GM19455 (cell line): ENCODE data around the gene SYCP2L.
A peak's percentile ranks its signal among the peaks of the same experiment; 100 is the strongest.
"Not testable (repeated sequence)": the region's sequence is repeated elsewhere in the genome, so short reads cannot be mapped to it uniquely, and the experiment has no call there.

Source experiments
- ATAC-seq: cut with Tn5 transposase; IDR thresholded peaks from one replicate; pipeline ENCODE4 v1.9.1; 2021; ENCODE audit not compliant: unreplicated experiment

The SYCP2L gene

DNA sequence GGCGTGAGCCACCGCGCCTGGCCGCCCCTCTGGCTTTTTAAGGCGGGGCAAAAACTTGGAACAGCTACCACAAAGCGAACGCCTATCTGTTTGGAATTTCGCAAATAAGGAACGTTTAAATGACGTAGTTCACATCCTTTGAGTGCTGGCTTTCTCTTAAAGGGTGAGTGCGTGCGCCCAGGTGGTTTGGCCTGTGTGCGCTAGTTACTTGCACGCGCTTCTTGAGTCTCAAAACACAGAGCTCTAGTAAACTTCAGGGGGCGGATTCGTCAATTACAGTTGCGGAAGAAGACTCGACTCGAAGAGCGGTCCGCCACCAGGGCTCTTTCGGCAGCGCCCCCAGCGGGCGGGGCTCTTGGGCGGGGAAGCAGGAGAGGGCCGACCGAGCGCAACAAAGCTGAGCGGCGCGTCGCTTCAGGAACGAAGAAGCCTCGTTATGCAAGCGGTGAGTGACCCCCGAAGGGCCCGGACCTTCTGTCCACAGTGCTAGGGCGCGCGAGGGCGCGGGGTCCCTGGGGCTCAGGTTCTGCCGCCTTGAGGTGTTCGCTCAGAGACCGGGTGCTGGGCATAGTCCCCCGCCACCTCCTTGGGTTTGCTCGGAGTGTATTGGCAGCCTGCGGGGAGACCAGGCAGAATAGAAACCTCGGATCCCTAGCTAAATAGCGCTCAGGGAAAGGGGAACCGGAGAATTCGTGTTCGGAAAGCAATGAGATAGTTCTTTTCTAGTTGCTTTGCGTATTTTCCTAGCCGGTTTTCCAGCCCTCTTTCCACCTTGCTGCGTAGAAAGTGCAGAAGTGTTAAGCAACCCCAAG, at the start of gene SYCP2L:
SYCP2L (plus strand) TSS at position 362 of the 812 bp plus-strand sequence; CDS start at position 437, 75 bp downstream.
- no peak for ATAC-seq

DNA sequence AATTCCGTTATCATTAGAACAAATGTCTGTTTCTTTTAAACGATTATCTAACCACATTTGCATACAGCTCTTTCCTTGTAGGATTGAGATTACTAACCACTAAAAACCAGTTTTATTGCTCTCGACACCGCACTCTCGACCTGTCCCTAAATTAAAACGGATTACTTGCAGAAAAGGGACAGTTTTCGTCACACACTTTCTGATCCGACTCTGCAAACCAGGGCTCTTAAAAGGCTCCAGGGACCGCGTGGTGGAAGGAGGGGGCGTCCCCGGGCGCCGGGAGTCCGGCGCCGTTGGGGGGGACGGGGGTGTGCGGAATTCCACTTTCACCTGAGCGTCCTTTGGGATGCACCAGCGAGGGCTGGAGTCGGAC, 49.2 kb upstream of the SYCP2L start:
- ATAC-seq, result no peak

DNA sequence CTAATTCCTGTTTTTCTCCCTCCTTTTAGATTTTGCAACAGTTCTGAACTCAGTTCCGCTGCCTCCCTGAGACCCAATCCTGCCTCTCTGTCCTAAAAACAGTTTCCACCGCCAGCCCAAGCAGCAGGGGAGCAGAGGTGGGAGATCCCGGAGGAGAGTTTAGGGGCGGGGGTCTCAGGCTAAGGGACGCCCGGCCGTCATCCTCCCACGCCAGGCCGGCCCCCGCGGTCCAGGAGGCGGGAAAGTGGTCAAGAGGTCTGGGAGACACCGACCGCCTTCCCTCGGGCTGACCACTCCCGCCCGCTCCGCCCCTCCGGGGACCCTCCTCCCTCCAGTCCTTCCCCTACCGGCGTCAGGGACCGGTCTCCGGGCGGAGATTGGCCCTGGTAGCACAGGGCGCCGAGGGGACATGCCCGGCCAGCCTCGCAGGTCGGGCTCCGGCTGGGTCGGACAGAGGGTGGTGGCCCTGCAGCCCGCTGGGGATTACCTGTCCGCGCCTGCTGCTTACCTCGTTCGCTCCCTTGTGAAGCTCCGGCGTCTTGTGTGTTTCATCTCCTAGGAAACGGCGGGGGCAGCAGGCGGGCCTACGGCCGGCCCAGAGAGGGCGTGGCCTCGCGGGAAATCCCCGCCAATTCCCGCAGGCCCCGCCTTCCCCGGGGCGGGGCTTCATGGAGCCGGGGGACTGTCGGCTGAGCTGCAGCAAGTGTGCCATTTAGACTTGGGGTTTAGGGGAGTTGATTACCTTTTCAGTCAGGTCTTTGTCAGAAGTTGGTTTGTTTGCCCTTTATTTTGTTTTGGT, 48.7 kb upstream of the SYCP2L start, which contains the start of gene MAK:
MAK (minus strand) TSS at position 545 of the 799 bp plus-strand sequence. CDS start 7,891 bp downstream, outside the sequence.
- peak; percentile 85 for ATAC-seq

DNA sequence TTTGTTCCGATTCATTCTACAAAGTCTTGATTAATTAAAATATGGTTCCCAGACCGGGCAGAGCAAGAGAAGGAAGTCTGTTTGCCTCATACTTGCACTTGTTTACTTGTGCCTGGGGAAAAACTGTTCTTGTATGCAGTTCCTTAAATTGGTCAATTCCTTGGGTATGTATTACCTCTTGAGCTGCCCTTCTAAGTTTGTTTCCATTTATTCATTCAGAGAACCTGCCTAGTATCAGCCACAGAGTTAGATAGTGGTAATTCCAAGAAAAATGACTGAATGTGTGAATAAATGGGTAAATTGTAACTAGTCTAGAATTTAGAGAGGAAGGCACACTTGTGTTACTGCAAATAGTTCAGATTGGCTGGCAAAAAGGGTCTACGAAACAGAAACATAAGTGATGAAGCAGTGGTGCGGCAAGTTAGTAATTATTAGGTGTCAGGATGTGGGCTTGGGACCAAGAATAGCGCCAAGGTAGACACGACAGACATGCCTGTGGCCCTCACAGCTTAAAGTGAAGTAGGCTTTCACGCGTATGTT, 48.0 kb upstream of the SYCP2L start:
- peak; percentile 64 for ATAC-seq

DNA sequence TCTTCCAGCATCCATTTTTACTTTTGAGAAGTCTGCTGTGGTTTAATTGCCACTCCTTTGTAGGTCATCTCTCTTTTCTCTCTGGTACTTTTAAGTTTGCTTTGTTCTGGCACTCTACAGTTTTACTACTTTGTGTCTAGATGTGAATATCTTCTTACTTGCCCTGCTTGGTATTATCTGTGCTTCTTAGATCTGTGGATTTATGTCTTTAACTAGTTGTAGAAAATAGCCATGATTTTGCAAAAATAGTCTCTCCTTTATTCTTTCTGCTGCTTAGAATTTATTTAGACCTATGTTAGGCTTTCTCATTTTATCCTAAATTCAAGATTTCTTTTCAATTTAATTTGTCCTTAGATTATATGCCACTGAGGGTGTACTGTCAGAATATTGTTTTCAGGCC, 43.3 kb upstream of the SYCP2L start:
- ATAC-seq, result no peak

DNA sequence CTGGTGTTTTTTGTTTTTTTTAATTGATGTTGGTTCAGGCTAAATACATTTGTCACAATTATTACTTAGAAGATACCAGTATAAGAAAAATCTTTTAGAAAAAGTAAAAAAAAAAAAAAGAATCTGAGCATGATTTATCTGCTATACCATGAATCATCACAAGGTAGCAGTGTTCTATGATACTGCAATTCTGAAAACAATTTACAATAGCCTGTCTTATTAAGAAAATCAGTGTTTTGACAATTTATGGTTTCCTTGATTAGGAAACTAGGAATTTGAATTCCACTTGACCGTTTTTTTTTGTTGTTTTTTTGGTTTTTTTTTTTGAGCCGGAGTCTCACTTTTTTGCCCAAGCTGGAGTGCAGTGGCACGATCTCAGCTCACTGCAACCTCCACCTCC, 39.2 kb upstream of the SYCP2L start:
- no peak for ATAC-seq

DNA sequence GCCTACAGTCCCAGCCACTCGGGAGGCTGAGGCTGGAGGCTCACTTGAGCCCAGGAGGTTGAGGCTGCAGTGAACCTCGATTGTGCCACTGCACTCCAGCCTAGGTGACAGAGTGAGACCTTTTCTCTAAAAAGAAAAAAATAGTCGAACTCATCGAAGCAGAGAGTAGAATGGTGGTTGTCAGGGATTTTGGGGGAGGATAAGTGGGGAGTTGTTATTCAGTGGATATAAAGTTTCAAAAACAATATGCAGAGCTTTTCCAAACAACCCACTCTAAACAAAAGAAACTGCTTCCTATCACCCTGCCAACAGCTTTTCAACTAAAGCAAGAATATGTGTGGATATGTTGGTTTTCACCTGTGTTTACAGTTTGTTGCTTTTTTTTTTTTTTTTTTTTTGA, 37.0 kb upstream of the SYCP2L start:
- ATAC-seq, result no peak

DNA sequence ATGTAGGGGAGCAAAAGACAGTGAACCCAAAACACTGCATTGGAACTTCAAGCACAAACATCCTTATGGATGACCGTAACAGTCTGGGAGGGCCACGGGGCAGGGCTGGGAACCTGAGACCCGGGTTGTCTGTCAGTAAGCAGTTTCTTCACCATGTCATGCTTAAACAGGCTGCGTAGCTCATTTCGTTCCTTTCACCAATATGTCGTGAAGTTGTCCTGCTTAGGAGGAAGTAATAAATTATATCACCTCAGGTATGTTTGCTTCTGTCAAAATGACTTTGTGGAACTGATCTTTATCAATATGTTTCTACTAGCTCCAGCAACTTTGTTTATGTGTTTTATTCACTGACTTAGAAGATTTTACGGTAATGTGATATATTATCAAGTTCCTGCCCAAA, 36.1 kb upstream of the SYCP2L start:
- no peak for ATAC-seq

DNA sequence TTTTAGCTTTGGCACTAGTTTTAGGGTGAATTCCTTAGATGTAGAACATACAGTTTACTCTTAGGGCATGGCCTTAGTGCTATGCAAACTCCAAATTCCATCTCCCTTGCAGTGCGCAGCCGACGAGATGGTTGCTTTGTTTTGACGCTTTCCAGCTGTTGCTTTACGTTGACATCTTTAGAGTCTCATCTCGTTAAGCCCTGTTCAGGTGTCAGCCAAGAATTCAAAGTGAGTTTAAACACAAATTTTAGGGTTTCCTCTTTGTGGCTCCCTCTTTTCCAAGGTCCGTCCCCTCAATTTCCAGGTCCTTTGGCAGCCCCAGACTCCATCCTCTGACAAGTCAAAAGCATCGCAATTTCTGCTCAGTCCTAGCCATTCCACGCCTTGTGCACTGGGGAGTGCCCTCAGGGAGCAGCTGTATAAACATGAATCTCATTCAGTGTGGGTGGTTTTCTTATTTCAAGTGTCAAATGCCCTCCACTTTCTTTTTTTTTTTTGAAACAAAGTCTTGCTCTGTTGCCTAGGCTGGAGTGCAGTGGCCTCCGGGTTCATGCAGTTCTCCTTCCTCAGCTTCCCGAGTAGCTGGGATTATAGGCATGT, 34.4 kb upstream of the SYCP2L start:
- ATAC-seq, result no peak

DNA sequence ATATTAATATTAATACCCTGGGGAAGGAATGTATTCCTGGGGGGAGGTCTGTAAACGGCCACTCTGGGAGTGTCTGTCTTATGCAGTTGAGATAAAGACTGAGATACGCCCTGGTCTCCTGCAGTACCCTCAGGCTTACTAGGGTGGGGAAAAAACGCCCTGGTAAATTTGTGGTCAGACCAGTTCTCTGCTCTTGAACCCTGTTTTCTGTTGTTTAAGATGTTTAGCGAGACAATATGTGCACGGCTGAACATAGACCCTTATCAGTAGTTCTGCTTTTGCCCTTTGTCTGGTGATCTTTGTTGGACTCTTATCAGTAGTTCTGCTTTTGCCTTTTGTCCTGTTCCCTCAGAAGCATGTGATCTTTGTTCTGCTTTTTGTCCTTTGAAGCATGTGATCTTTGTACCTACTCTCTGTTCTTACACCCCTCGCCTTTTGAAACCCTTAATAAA, 33.0 kb upstream of the SYCP2L start:
- ATAC-seq, result not testable (repeated sequence)

DNA sequence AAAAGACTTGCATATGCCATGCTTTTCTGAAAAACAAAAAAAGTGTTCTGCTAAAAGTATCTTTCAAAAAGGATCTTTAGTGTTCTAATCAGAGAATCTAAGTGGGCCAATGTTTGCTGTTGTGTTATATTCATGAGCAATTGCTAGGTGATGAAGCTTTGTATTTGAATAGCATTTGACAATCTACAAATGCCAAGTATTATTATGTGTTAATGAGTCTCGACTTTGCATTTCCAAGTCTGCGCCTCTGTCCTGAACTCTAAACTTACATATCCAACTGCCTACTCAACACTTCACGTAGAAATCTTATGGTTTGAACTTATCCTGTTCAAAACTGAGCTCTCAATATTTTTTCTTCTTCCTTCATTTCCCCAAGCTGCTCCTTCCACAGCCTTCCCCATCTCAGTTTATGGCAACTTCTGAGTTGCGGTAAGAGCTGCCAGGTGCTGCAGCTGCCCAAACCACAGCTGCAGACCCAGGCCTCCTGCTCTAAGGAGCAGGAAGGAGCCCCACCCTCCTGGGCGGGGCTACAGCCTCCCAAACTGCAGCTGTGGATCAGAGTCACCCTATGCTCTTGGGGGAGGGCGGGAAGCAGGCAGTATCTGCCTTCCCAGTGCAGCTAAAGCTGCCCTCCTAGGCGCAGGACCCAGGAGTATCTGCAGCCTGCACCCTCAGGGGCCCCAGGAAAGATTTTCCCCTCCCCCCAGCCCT, 31.8 kb upstream of the SYCP2L start:
- ATAC-seq, result no peak

DNA sequence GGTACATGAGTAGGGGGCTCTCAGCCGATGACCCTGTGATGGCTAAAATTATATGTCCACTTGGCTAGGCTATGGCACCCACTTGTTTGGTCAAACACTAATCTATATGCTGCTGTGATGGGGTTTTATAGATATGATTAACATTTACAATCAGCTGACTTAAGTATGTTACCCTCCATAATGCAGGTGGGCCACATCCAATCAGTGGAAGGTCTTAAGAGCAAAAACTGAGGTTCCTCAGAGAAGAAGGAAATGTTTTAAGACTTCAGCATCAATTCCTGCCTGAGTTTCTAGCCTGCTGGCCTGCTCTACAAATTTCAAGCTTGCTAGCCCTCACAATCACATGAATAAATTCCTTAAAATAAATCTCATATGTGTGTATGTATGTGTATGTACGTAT, 29.6 kb upstream of the SYCP2L start:
- ATAC-seq, result no peak

DNA sequence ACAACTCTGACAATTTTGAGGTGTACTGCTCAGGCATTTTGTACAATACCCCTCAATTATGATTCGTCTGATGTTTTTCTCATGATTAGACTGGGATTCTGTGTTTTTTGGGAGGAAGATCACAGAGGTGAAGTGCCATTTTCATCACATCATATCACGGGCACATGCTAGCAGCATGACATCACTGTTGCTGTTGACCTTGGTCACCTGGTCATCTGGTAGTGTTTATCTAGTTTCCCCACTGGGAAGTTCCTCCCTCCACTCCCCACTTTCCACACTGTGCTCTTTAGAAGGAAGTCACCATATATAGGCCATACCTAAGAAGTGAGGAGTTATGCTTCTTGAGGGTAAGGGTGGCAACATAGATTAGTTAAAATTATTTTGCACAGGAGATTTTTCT, 25.8 kb upstream of the SYCP2L start:
- no peak for ATAC-seq

DNA sequence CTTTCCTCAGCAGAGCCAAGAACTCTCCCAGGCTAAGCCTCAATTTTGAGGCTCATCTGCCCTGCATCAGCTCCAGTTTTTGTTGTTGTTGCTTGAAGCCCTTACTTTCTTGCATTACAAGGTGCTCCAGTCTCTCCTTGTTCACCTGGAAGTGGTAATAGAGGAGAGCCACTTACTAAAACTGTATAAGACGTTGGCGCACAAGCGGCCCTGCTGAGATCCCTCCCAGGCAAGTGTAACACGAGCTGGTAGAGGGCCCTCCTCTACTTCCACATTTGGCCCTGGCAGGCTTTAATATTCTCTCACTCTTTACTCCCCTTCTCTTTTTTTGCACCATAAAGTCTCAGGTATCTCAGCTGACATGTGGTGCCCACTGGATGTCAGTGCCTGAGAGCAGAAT, 24.5 kb upstream of the SYCP2L start:
- no peak for ATAC-seq

DNA sequence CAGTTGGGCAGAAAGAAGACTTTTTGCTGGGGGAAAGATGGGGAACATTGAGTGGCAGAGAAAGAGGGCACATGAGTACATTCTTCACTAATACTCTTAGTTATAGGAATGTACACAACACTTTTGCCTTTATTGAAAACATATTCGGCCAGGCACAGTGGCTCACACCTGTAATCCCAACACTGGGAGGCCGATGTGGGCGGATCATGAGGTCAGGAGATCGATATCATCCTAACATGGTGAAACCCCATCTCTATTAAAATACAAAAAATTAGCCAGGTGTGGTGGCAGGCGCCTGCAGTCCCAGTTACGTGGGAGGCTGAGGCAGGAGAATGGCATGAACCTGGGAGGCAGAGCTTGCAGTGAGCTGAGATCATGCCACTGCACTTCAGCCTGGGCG, 23.8 kb upstream of the SYCP2L start:
- not testable (repeated sequence) for ATAC-seq

DNA sequence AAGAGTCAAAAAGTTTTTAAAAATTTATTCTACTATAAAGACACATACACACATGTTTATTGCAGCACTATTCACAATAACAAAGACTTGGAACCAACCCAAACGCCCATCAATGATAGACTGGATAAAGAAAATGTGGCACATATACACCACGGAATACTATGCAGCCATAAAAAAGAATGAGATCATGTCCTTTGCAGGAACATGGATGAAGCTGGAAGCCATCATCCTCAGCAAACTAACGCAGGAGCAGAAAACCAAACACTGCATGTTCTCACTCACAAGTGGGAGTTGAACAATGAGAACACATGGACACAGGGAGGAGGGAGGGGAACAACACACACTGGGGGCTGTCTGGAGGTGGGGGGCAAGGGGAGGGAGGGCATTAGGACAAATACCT, 20.1 kb upstream of the SYCP2L start:
- not testable (repeated sequence) for ATAC-seq

DNA sequence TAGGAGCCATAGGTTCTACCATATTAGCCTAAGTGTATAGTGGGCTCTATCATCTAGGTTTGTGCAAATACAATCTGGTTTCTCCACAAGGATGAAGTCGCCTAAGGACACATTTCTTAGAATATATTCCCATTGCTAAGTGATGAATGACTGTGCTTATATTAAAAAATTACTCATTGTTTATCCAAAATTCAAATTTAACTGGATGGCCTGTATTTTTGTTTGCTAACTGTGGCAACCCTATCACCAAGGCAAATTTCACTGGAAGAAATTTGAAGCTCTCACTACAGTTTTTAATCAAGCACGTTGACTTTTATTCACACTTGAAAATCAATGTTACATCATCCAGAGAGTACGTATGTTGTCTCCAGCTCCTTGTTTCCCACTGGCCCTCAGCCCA, 18.9 kb upstream of the SYCP2L start:
- no peak for ATAC-seq

DNA sequence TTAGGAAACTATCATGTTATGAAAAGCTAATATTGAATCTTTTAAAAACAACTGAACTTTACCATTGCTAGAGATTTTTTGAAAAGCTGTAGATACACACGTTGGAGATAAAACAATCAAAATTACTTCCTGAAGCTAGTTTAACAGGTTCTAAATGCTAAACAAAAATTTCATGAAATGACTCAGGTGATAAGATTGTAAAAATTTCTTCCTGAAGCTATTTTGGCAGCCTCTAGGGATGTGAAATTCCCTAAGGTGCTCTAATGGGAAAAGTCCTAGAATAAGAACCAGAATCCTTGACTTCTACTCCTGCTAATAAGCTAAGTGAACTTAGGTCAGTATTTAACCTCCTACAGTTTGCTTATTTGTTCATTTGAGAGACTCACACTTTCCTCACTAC, 13.5 kb upstream of the SYCP2L start:
- no peak for ATAC-seq

DNA sequence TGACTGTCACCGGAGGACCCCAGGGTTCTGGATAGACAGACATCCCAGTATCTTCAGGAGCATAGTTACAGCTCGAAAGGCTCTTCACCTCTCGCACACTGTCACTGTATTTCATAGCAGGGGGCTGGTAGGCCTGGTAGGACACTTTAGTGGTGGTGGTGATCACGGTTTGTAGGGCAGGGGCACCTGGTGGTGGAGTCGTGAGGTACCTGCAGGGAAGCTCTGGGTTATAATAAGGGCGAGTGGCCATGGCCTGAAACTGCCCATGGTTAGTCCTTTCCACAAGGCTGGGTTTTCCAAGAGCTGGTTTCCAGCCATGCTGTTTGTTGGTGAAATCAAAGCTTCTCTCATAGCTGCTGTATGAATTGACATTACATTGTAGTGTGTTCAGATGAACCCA, 12.6 kb upstream of the SYCP2L start:
- no peak for ATAC-seq

DNA sequence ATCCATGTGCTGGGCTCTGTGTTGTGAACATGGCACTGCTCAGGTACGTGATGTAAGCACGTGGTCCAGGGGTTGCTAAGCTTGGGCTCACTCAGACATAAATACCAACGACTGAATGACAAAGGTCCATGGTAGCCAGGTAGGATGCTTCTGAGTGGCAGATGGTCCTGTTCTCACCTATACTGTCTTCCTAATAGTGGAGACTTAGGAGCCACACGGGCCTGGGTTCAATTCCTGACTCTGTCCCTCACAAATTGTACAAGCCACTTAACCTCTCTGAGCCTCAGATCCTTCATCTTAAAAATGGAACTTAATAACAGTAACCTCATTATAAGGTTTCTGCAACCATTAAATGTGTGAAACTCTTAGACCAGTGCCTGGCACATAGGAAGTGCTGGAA, 11.8 kb upstream of the SYCP2L start:
- ATAC-seq, result no peak

DNA sequence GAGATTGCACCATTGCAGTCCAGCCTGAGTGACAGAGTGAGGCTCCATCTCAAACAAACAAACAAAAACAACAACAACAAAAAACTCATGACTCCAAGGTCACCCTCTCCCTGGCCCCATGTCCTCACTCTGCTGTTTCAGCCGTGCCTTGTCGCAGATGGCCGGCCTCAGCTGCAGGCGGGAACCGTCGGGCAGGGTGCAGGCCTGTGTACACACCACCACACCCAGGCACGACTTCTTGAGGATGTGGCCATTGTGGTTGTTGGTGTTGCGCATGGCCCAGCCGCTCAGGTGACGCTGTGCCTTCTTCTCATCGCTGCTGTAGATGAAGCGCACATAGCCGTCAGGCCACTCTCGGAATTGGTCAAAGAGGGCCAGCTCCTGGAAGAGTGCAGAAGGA, 9.8 kb upstream of the SYCP2L start:
- ATAC-seq, result no peak
